ENCODE measurements around the gene ING3. TPM values are rescaled to one million over a fixed set of nuclear protein-coding genes. Genes with fewer than 3 reads are reported as not detected.

Gene ING3
- total RNA-seq, 1 experiment from 2014 or later: 23.1 TPM

GRCh38 chr7:120998520-120998919, 47.9 kb downstream of the ING3 start:
- no peak overlapping the region for H2AK5ac ChIP-seq (ENCODE audit: insufficient read length, low read length)
- H3T11ph ChIP-seq (ENCODE audit: low read length): no peak overlapping the region
- H3K27me3 Mint-ChIP-seq (ENCODE audit: low read depth): no peaks in the 10 kb centered on the region
- TF ChIP-seq CTCF (conservative IDR thresholded peaks at IDR 0.05): no peak
- no peak overlapping the region for H2AFZ ChIP-seq (ENCODE audit: low read length)
- H2BK20ac ChIP-seq (ENCODE audit: low read depth, low read length, poor library complexity, severe bottlenecking): no peak overlapping the region
- H2BK5ac ChIP-seq (ENCODE audit: insufficient read length, low read length): no peak overlapping the region
- H3K79me2 ChIP-seq (ENCODE audit: insufficient read depth, low read length): no peaks in the 10 kb centered on the region
- peaks cover 6 to 7% of the 10 kb centered on the region in 2 experiments for H3K4me1 Mint-ChIP-seq
- no peaks in the 10 kb centered on the region for H3K36me3 Mint-ChIP-seq (ENCODE audit: insufficient read depth in 1 of 3, low read depth in 3 of 3)
- peaks cover 2% of the 10 kb centered on the region; the same call in 1 of the 2 replicates for H3K4me1 ChIP-seq (ENCODE audit: insufficient read depth, low read length)
- no peak overlapping the region for H2BK15ac ChIP-seq (ENCODE audit: low read depth, low read length)
- no peak overlapping the region for H3K4ac ChIP-seq (ENCODE audit: low read depth, low read length)
- no peaks in the 10 kb centered on the region for H3K9me3 Mint-ChIP-seq
- no peak overlapping the region for H4K8ac ChIP-seq (replicated peaks; ENCODE audit: insufficient read length, low read depth, low read length)
- no peaks in the 10 kb centered on the region for H3K23me2 ChIP-seq (ENCODE audit: insufficient read length, low read depth, low read length, poor library complexity, severe bottlenecking)
- no peak overlapping the region for H3K27ac ChIP-seq (ENCODE audit: insufficient read length, low read depth, low read length)
- H3K4me2 ChIP-seq (ENCODE audit: insufficient read depth, insufficient read length, low read length): no peak overlapping the region
- no peaks in the 10 kb centered on the region for H3K9me3 ChIP-seq (ENCODE audit: control insufficient read depth, low read depth, low read length)
- no peaks in the 10 kb centered on the region for H3K79me1 ChIP-seq (ENCODE audit: insufficient read depth, low read depth, low read length, poor library complexity, severe bottlenecking)
- H3K18ac ChIP-seq (ENCODE audit: insufficient read length, low read depth, low read length): no peak overlapping the region
- no peak overlapping the region for H3K9ac ChIP-seq (ENCODE audit: extremely low read depth, insufficient read length, low read length)
- H3K56ac ChIP-seq (ENCODE audit: insufficient read length, low read depth, low read length): no peak overlapping the region
- WGBS (ENCODE audit: extremely low coverage, insufficient read length, low lambda C conversion rate): no CpG with 5 or more reads among the region's 1 CpG
- no peak overlapping the region for H4K91ac ChIP-seq (ENCODE audit: insufficient read length, low read depth, low read length)
- H3K4me3 Mint-ChIP-seq: no peak overlapping the region
- H3K23ac ChIP-seq (ENCODE audit: insufficient read length, low read depth, low read length): no peak overlapping the region
- no peaks in the 10 kb centered on the region for H4K20me1 ChIP-seq (ENCODE audit: control insufficient read depth, insufficient read depth, insufficient read length)
- no peaks in the 10 kb centered on the region for H3K27me3 ChIP-seq (ENCODE audit: insufficient read depth, low read length)
- H3K14ac ChIP-seq (ENCODE audit: insufficient read depth, low read length): no peak overlapping the region
- no peak overlapping the region for H4K5ac ChIP-seq (ENCODE audit: insufficient read length, low read depth, low read length)
- H3K27ac Mint-ChIP-seq: no peak overlapping the region
- no peak overlapping the region for H2BK120ac ChIP-seq (ENCODE audit: low read depth, low read length, poor library complexity, severe bottlenecking)
- no peak for DNase-seq
- no peak overlapping the region for H2BK12ac ChIP-seq (ENCODE audit: insufficient read length, low read depth, low read length)
